HG02970 (cell line): ENCODE measurements around the gene RPUSD2.

Experiments
- ATAC-seq: cut with Tn5 transposase; IDR thresholded peaks from one replicate; pipeline ENCODE4 v1.9.1; 2021; ENCODE audit warnings: mild to moderate bottlenecking, moderate library complexity, moderate number of reproducible peaks; ENCODE audit not compliant: unreplicated experiment, low FRiP score

RPUSD2 gene

DNA sequence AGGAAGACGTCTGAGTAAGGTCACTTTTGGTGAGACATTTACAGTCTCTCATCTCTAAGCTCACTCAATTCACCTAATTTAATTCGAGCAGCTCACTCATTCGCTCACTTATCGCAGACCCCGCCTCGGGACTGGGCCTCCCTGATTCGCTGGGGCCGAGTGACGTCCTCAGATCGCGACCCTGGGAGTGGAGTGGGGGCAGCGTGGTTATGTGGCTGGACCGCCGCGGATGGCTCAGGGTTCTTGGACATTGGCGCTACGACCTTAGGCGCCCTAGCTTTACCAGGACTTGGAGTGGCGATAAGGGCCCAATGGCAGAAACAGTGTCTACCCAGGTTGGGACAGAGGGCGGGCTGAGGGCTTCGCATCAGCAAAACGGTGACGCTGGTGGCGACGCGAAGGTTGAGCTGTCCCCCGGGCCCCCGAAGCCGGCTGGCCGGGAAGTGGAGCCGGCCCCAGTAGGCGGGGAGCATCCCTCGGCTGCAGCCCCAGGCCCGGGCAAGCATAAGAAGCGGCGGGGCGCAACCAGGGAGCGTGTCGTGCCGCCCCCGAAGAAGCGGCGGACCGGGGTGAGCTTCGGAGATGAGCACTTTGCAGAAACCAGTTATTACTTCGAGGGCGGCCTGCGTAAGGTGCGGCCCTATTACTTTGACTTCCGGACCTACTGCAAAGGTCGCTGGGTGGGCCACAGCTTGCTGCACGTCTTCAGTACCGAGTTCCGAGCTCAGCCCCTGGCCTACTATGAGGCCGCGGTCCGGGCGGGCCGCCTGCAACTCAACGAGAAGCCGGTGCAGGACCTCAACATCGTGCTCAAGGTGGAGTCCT, at the start of gene RPUSD2:
Gene RPUSD2, plus strand, starts transcription at position 171 of the 825 bp plus-strand sequence. Its CDS starts 39 bp downstream, at position 210.
- ATAC-seq = peak; percentile 53

DNA sequence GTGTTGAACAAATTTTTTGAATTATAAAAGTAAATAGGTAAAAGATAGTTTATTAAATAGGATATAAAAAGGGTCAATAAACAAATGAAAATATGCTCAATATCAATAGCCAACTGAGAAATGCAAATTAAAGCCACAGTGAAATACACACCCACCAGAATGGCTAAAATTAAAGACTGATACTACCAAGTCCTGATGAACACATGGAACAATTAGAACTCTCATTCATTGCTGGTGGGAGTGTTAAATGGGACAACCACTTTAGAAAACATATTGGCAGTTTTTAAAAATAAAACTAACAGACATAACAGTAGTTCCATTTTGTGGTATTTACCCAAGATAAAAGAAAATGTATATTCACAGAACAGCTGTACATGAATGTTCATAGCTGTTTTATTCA, 45.5 kb upstream of the RPUSD2 start:
- ATAC-seq = no peak

- no peak for ATAC-seq
These were observed 43.2 kb upstream of the RPUSD2 start for GRCh38 chr15:40525855-40526254.

DNA sequence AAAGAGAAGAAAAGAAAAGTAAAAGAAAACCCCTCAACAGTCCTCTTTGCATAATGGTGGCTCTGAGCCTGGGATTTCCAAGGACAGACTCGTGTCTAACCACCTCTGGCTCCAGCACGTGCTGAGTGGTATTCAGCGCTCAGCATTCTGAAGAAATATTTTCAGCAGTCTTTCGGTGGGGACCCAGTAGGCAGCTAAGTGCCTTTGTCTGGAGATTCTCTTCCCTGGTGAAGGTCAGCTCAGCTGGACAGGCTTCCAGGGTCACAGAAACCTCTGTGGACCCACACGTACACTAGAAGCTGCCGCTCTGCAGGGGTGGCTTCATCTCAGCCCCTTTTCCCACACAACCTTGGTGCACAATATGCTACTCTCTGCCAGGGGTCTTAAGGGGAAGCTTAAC, 40.3 kb upstream of the RPUSD2 start:
- ATAC-seq = no peak

GRCh38 chr15:40533763-40534364, 35.2 kb upstream of the RPUSD2 start:
- ATAC-seq = no peak

- no peak for ATAC-seq
These were observed 34.7 kb upstream of the RPUSD2 start for GRCh38 chr15:40534371-40534770.

DNA sequence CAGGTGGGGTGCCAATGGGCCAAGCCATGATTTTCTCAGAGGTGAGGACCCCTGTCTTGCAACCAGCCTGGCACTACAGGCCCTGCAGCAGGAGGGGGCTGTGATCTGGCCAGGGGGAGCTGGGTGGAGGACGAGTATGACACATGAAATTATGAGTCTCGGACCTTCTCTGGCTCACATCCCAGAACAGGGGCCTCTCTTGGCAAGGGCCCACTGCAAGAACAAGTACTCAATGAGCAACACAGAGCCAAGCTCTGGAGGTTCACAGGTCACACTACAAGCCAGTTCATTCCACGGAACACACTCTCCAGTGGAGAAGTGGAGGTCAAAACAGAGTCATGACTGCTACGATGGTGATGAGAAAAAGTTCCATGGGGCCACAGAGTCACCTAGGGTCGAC, 32.6 kb upstream of the RPUSD2 start:
- no peak for ATAC-seq

- no peak for ATAC-seq
These were observed 30.1 kb upstream of the RPUSD2 start for GRCh38 chr15:40538976-40539375.

DNA sequence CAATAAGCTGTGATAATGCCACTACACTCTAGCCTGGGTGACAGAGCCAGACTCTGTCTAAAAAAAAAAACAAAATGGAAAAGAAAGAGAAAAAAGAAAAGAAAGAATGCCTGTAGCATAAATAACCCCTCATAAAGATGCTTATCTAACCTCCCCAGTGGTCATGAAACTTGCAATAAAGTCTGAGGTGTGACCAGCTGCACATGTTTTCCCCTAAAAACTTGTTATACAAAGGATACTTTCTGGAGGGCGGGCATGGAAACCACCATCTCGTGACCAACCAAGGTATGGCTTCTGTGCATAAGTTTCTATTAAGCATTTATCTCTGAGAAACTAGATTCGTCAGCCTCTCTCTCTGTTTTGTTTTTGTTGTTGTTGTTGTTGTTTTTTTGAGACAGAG, 26.0 kb upstream of the RPUSD2 start:
- ATAC-seq = no peak

DNA sequence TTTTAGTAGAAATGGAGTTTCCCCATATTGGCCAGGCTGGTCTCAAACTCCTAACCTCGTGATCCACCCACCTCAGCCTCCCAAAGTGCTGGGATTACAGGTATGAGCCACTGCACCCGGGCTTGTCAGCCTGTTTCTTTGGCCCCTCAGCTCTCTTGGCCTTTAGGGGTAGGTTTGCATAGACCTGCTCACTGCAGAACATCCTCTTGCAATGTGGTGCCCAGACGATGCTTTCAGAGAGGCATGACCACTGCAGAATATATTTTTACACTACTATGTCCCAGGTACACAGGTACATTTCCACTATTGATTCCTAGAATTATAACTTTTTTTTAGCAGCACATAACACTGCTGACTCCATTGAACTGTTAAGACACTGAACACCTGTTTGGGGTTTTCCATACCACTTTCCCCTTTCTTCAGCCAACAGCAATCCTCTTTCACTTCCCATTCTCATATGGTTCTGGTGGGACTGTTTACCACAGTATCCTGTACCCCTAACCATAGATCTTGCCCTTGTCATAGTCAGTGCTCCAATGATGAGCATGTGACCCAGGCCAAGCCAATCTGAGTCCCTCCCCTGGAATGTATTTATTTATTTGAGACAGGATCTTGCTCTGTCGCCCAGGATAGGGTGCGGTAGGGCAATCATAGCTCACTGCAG, 25.3 kb upstream of the RPUSD2 start:
- ATAC-seq = peak; percentile 48

- no peak for ATAC-seq
These were observed 23.6 kb upstream of the RPUSD2 start for GRCh38 chr15:40545457-40545856.

GRCh38 chr15:40548610-40549009, 20.5 kb upstream of the RPUSD2 start:
- ATAC-seq = no peak

- no peak for ATAC-seq
These were observed 19.2 kb upstream of the RPUSD2 start for GRCh38 chr15:40549894-40550293.

DNA sequence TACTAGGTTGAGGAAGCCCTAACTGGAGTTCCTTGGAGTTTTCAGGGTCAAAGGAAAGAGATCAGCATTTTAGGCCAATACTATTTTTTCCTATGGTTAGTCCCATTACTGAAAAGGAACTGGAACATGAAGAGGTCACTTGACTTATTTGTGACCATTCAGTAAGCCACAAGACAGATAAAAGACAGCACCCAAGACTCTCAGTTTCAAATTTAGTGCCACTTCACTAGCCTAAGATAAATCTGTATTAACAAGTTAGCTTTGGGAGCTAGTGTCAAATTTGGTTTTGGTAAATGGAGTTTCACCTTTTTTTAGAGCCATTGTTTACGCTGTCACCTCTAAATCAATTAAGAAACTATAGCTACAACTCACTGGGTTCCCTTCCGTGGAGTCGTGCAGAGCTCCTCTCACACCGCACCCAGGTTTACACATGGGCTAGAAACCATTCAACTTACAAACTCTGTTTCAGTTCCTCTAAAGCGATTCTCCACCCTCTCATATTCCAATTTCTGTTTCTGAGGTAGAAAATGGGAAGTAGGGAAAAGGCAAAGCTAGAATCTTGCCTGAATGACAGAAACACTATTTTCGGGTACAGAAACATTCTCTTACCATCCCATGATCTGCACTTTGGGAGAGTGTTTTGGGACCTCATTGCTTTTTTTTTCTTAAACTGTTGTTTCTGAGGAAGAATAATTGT, 18.6 kb upstream of the RPUSD2 start:
- ATAC-seq = no peak

DNA sequence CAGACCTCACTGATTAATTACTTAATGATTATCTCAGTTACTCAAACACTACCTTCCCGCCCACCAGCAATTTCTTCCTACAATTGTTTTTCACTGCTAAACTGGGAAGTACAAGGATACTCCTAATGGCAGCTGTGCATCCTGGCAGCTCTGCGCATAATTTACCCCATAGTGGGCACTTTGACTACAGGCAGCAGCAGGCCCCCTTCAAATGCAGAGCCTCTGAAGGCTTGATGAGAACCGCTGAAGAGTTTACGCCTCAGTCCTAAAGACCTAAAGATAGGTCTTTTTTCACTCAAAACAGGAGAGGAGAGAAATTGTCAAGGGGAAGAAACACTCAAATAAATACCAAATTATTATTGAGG, 15.0 kb upstream of the RPUSD2 start:
- no peak for ATAC-seq

DNA sequence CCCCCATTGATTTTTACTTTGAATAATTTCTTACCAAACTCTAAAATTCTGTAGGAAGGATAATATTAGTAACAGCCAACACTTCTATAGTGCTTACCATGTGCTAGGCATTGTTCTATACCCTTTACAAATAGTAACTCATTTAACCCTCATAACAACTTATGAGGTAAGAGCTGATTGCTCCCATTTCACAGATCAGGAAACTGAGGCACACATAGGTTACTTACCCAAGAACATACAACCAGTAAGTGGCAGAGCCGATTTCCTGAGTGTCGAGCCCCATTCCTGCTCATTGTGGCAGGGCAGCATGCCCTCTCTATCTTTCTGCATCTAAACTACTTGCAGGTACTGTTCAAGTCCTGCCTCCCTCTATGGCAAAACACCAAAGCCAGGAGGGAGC, 13.2 kb upstream of the RPUSD2 start:
- no peak for ATAC-seq

- no peak for ATAC-seq
These were observed 10.0 kb upstream of the RPUSD2 start for GRCh38 chr15:40558952-40559742.

DNA sequence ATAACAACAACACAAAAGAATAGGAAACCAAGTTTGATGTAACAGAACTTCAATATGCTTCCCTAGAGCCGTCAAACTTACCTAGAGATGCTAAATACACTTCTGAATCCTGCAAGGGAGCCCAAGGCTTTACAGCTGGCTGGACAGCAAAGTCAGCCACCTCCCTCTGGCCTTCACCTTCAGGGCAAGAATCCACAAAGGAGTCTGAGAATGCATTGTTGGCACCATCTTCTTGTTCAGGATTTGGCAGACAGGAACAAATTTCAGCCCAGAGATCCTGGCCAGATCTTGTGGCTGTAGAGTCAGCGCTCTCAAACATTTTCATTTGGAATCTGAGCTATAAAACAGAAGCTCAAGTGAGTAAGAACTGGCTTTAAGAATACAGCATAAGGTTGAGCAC, 6.4 kb upstream of the RPUSD2 start:
- ATAC-seq = no peak

GRCh38 chr15:40563426-40563825, 5.7 kb upstream of the RPUSD2 start:
- ATAC-seq = no peak

DNA sequence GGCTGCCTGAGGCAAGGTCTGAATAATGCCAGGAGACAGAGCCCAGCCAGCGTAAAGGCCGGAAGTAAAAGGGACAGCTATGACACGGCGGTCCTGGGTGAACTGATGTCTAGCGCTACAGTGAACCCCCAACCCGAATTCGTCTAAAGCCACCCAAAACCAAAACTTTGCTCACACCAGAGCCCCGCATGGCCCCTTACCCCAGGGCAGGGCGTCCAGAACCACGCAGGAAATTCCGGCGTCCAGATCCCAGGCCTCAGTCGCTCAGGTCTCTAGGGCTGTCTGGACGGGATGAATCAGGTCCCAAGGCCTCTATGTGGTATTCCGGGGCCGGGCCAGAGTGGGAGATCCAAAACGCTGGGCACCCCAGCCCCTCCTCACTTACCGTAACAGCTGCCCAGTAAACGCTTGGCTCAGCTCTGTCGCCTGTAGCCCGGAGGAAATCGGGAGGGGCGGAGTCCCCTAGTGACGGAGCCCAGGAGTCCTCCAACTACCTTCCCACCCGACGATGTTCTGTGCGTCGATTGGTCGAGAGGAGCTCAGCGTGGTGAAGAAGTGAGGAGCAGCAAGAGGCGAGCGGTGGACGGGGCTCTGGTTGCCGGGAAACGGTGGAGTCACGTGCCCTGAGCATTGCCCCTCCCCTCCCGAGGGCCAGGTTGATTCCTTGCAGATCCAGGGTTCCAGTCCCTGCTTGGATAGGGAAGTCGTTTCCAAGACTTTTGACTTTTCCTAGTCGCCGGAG, 4.3 kb upstream of the RPUSD2 start, which contains the start of gene CCDC32:
Gene CCDC32, minus strand, starts transcription at position 452 of the 742 bp plus-strand sequence. CDS start 2,027 bp downstream, outside the sequence.
- peak; percentile 88 for ATAC-seq
